ENCODE data around the gene PRKCSH.
A peak's percentile ranks its signal among the peaks of the same experiment; 100 is the strongest.
"Not testable (repeated sequence)": the region's sequence is repeated elsewhere in the genome, so short reads cannot be mapped to it uniquely, and the experiment has no call there.

The PRKCSH gene

GRCh38 chr19:11456659-11457058 is 21.2 kb downstream of the PRKCSH start:
- DNase-seq (ENCODE audit: extremely low read depth, insufficient read length) = no peak
- no peaks in the 10 kb centered on the region for H3K27me3 ChIP-seq (replicated peaks; ENCODE audit: control insufficient read depth, insufficient read depth, low read length)
- no peak overlapping the region for H3K4me3 ChIP-seq (replicated peaks; ENCODE audit: low read depth, low read length)
- H3K36me3 ChIP-seq (ENCODE audit: control insufficient read depth, insufficient read depth, low read length) = no peaks in the 10 kb centered on the region; the same call in 1 of the 2 replicates
- no peak for TF ChIP-seq CTCF (IDR thresholded peaks at IDR 0.05; ENCODE audit: insufficient read depth, low read length, poor library complexity, severe bottlenecking)

- no peak for TF ChIP-seq CTCF (IDR thresholded peaks at IDR 0.05; ENCODE audit: insufficient read depth, low read length, poor library complexity, severe bottlenecking)
- no peak for DNase-seq (ENCODE audit: extremely low read depth, insufficient read length)
- no peaks in the 10 kb centered on the region for H3K27me3 ChIP-seq (replicated peaks; ENCODE audit: control insufficient read depth, insufficient read depth, low read length)
- no peaks in the 10 kb centered on the region; the same call in 1 of the 2 replicates for H3K36me3 ChIP-seq (ENCODE audit: control insufficient read depth, insufficient read depth, low read length)
- H3K4me3 ChIP-seq (replicated peaks; ENCODE audit: low read depth, low read length) = no peak overlapping the region
Measured at GRCh38 chr19:11457115-11457514, 21.7 kb downstream of the PRKCSH start.

- H3K36me3 ChIP-seq (ENCODE audit: control insufficient read depth, insufficient read depth, low read length) = no peaks in the 10 kb centered on the region; the same call in 1 of the 2 replicates
- TF ChIP-seq CTCF (IDR thresholded peaks at IDR 0.05; ENCODE audit: insufficient read depth, low read length, poor library complexity, severe bottlenecking) = no peak
- DNase-seq (ENCODE audit: extremely low read depth, insufficient read length) = no peak
- no peak overlapping the region for H3K4me3 ChIP-seq (replicated peaks; ENCODE audit: low read depth, low read length)
- no peaks in the 10 kb centered on the region for H3K27me3 ChIP-seq (replicated peaks; ENCODE audit: control insufficient read depth, insufficient read depth, low read length)
Measured at GRCh38 chr19:11457831-11458230, 22.4 kb downstream of the PRKCSH start.

- TF ChIP-seq CTCF (IDR thresholded peaks at IDR 0.05; ENCODE audit: insufficient read depth, low read length, poor library complexity, severe bottlenecking) = no peak
- Histone ChIP-seq H3K27me3 (replicated peaks; ENCODE audit: control insufficient read depth, insufficient read depth, low read length) (no peaks in the 10 kb centered on the region), H3K36me3 (ENCODE audit: control insufficient read depth, insufficient read depth, low read length) (no peaks in the 10 kb centered on the region; the same call in 1 of the 2 replicates), H3K4me3 (replicated peaks; ENCODE audit: low read depth, low read length) (no peak overlapping the region)
- DNase-seq (ENCODE audit: extremely low read depth, insufficient read length) = no peak
Measured at GRCh38 chr19:11458236-11458900, 22.9 kb downstream of the PRKCSH start.

GRCh38 chr19:11458912-11459311 is 23.5 kb downstream of the PRKCSH start:
- not testable (repeated sequence) for H3K4me3 ChIP-seq (replicated peaks; ENCODE audit: low read depth, low read length); DNase-seq (ENCODE audit: extremely low read depth, insufficient read length); H3K27me3 ChIP-seq (replicated peaks; ENCODE audit: control insufficient read depth, insufficient read depth, low read length); H3K36me3 ChIP-seq (ENCODE audit: control insufficient read depth, insufficient read depth, low read length)

GRCh38 chr19:11460207-11460606 is 24.8 kb downstream of the PRKCSH start:
- H3K27me3 ChIP-seq (replicated peaks; ENCODE audit: control insufficient read depth, insufficient read depth, low read length) = no peaks in the 10 kb centered on the region
- H3K4me3 ChIP-seq (replicated peaks; ENCODE audit: low read depth, low read length) = no peak overlapping the region
- no peaks in the 10 kb centered on the region for H3K36me3 ChIP-seq (ENCODE audit: control insufficient read depth, insufficient read depth, low read length)
- peak; percentile 54 for TF ChIP-seq CTCF (IDR thresholded peaks at IDR 0.05; ENCODE audit: insufficient read depth, low read length, poor library complexity, severe bottlenecking)
- DNase-seq (ENCODE audit: extremely low read depth, insufficient read length) = no peak

All from GM06990 (cell line).